Fibroblast of upper back skin (primary cell): Measurements from ENCODE around the gene INPPL1.

Experiments
- DNase-seq: peaks from one replicate; pipeline ENCODE4 v3.0.0-alpha.2; 2013

INPPL1 gene

GRCh38 chr11:72233773-72234513 lies 9.4 kb downstream of the INPPL1 start:
- no peak for DNase-seq

- DNase-seq: no peak
These were observed 9.9 kb downstream of the INPPL1 start for GRCh38 chr11:72234514-72234830.

GRCh38 chr11:72234920-72235319 lies 10.4 kb downstream of the INPPL1 start:
- DNase-seq: no peak

DNA sequence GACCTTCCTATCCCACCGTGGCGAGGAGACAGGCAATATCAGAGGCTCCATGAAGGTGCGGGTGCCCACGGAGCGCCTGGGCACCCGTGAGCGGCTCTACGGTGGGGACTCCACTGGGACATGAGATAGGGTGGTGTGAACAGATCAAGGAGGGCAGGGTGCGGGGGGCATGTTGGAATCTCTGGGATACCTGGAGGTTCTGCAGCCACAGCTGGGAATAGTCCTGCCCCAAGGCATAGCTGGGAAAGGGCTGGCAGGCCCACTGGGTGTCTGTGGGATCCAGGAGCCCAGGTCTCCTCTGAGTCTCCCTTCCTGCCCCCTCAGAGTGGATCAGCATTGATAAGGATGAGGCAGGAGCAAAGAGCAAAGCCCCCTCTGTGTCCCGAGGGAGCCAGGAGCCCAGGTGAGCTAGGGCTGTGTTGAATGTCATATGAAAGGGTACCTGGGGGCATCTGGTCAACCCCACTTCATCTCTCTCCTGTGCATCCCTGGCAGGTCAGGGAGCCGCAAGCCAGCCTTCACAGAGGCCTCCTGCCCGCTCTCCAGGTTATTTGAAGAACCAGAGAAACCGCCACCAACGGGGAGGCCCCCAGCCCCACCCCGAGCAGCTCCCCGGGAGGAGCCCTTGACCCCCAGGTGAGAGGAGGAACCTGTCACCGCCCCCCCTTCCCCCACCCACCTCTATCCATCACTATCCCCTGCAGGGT lies 10.9 kb downstream of the INPPL1 start:
- no peak for DNase-seq

DNA sequence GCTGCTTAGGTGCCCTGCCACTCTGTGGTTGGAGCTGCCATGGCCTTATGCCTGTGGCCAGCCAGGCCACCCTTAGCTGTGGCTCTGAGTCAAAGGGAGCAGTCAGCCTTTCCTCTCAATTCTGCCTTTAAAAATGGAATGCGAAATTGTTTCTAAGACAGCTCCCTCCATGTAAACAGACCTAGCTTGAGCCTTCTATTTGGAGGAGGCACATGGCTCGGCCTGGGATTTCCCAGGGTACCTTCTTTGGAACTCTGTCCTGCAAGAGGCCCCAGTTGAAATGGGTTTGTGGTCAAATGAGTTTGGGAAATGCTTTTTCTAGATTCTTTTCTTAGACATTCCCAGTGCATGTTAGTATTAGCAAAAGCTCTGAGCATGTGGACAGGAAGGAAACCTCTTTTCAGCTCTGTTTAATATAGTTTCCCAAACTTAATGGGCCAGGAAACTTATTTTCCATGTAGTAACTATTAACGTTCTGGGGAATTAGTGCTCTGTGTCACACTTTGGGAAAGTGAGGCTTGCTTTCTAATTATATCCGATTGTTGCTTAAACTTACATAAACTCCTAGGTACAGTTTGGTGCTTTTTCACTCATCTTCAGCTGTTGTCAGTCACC lies 11.6 kb downstream of the INPPL1 start:
- no peak for DNase-seq

DNA sequence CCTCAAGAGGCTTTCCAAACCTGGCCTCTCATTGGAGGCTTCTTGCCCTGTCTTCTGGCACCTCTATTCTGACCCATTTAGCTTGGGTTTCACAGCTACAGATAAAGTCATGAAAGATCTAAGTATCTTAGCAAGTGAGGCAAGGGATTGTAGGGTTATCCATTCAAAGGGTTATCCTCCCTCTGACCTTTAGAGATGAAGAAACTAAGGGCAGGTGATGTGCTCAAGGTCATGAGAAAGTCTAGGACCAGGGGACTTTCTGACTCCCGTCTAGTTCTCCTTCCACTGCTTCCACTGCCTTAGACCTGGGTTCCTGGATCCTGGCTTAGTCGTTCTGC lies 12.2 kb downstream of the INPPL1 start:
- DNase-seq: no peak

- DNase-seq: no peak
These were observed 12.8 kb downstream of the INPPL1 start for GRCh38 chr11:72237112-72237931.

DNA sequence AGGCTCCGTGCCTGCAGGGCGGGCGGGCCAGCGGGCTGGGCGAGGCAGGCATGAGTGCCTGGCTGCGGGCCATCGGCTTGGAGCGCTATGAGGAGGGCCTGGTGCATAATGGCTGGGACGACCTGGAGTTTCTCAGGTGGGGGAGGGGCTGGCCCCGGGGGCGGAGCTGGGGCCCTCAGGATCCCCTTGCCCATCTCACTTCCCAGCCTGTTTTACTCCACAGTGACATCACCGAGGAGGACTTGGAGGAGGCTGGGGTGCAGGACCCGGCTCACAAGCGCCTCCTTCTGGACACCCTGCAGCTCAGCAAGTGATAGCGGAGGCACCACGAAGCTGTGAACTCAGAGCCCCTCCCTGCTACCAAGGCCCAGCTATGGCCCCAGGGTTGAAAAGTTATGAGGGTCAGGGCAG lies 13.5 kb downstream of the INPPL1 start:
- peak; percentile 62 for DNase-seq

GRCh38 chr11:72238492-72239312 lies 14.1 kb downstream of the INPPL1 start:
- no peak for DNase-seq

DNA sequence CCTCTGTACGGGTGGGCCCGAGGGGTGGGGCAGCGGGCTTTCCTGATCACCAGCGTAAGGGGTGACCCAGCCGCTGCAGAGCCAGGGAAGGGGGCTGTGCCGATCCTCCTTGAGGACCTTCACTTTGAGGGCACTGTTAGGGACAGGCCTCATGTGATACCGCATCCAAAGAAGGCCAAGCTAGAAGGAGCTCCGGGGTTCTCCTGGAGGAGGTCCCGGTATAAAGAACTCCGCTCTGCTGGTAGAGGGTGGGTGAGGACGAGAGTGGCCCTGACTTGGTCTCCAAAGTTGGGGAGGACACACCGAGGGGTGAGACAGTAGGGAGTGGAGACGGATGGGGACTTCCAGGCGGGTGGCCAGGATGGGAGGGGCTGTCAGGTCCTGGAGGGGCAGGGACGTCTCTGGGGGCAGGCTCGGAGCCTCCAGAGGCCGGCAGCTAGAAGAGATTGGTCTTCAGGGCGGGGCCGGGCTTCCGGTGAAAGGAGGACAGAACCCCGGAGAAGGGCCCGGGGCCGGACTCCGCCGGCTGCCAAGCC lies 14.8 kb downstream of the INPPL1 start:
- DNase-seq: peak; percentile 53

DNA sequence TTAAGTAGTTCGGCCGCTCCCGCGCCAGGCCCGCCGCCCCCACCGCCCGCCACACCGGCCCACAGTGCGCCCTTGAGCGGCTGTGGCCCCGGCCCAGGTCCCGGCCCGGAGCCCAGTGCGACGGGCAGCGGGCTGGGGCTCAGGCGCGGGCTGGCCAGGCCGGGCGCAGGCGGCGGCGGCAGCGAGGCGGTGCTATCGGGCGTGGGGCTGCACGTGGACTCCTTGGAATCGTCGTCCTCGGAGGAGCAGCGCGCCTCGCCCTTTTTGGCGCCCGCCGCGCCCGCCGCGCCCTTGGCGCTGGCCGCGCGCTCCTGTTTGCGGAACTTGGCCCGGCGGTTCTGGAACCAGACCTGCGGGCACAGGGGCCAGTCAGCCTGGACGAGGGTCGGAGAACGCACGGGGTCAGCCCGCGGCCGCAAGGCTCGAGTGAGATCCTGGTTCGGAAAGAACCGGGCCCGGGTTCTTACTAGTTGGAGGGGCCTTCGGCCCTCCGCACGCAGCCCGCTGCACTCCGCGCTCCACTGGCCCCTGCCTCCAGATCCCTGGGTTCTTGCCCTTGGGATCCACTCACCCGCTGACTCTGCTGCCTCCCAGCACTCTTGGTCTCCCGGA lies 15.4 kb downstream of the INPPL1 start:
- peak; percentile 24 for DNase-seq

DNA sequence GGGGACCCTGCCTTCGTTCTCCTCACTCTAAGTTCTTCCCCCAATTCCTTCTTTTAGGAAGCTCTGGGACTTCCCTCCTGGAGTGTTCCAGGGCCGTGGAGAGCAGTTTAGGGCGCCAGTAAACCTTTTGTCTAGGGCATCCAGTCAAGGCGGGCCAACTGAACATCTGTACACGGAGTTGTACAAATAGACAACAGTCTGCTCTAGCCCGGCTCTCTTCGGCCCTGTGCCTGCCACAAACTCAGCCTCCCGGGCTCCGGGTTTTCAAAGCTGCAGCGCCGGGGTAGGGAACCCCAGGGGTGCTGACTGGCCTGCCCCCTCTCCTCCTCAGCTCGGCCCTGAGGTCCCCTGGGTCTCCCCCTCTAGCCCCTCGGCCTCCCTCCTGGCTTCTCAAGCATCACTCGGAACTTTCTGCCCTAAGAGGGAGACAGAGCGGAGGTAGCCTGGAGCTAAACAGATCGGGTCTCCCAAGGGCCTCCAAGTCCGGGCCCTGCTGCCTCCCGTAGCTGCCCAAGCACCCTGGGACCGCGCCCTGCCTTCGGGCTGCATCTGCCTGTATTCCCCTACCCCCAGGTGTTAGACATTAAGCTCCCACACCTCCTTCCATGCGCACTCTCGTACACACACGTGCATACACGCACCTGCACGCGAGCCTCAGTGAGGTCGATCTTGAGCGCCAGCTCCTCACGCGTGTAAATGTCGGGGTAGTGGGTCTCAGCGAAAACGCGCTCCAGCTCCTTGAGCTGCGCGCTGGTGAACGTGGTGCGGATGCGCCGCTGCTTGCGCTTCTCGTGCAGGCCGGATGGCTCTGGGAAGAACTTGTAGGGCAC lies 16.1 kb downstream of the INPPL1 start:
- no peak for DNase-seq

DNA sequence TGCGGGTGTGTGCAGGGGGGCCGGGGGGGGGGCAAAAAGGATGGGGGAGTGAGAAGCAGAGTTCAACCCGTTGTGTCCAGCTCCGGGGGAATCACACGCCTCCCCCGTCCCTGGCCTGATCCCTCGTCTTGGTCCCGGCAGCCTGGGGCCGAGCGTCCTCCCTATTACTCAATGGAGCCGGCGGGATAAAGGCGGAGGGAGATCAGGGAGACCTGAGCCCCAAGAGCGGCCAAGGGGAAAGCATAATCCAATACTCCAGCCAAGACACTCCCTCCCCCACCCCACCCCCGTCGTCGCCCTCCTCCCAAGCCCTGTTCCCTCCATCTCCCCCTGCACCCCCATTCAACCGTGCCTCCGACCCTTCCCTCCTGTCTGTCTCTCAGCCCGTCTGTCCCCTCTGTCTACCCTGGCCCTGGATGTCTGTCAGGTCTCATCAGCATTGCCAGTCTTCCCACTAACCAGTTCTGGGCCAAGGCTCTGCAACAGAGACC lies 16.8 kb downstream of the INPPL1 start:
- no peak for DNase-seq

DNA sequence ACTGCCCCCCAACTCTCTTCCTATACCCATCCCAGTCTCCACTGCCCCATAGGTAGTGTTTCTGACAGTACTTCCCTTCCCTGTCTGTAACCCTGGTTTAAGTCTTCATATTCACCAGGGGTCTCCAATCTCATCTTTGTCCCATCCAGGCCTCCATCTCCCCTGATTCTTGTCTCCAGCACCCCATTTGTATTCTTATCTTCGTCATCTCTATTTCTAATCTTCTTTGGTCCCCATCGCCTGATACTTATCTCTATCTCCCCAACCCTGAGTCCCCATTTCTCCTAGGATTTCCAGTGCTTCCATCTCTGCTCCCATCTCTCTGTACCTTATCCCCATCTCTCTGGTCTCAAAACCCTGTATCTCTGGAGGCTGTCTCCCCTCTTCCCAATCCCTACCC lies 17.6 kb downstream of the INPPL1 start:
- DNase-seq: no peak

- no peak for DNase-seq
These were observed 18.8 kb downstream of the INPPL1 start for GRCh38 chr11:72243173-72244059.

DNA sequence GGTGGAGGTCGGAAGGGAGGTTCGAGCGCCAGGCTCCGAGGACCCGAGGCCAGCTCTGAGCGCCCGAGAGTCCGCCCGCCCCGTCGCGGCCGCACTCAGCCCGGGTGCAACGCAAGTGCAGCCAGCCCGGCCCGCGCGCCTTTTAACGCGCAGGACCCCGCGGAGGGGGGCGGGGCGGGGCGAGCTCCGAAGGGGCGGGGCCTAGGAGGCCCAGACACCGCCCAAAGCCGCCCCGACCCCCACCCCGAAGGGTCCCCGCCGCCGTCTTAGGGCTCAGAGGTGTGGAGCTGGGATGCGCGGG lies 19.4 kb downstream of the INPPL1 start, which contains the start of gene PHOX2A:
Gene PHOX2A (minus strand): TSS at position 117 of the 301 bp plus-strand sequence. CDS start 172 bp downstream, outside the sequence.
- no peak for DNase-seq

GRCh38 chr11:72244361-72245262 lies 20.0 kb downstream of the INPPL1 start:
- no peak for DNase-seq

DNA sequence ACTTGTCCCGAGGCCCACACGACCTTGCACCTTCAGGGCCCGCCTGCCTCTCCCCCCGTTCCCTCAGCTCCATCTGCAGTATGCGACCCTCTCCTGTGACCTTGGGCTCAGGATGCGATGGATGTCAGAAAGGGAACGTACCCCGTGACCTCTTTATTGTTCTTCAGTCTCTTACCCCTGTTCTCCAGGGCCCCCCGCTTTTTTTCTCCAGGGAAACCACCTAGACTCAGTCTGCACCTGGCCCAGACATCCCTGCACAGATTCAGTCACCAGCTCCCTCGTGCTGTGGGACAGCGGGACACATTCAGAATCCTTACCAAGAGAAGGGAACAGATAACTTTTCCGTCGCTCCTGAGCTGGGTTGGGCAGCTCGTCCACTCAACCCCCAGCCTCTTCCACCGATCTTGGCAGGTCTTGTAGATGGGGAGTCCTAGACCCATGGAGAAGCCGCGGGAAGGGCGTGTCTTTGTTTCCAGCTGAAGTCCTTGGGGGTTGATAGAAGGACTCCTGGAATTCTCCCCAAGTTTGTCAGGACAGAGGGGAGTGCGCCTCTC lies 20.8 kb downstream of the INPPL1 start:
- no peak for DNase-seq
